ENCODE measurements around the gene NKAIN2. TPM values are rescaled to one million over a fixed set of nuclear protein-coding genes. Genes with fewer than 3 reads are reported as not detected.

NKAIN2 gene
- polyA plus RNA-seq, 1 donor (not counting 4 experiments of a cell fraction or from before 2014, with no cell fraction given) = 0.13 TPM

DNA sequence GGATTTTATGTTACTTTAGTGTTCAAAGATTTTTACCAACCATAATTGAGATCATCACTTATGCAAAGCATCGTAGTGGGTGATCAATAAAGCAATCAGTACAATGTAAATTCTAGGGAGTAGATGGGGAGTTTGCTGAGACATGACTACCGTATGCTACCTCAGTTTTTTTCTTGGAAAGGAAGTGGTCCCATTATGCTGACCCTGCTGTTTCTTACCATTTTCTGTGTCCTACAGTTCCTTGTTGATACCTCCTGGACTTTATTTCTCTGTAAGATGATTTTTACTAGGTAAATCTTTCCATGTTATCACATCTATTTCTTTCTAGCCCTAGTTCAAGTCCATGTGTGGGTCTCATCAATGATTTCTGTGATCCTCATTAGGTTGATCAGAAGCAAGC, 19.3 kb upstream of the NKAIN2 start:
- Histone ChIP-seq H3K4me2 (ENCODE audit: control insufficient read depth, extremely low read depth, insufficient read depth, low read depth, low read length) (no peak overlapping the region), H4K20me1 (ENCODE audit: control insufficient read depth, extremely low read depth, insufficient read depth, low read length) (no peaks in the 10 kb centered on the region), H3K4me3 (ENCODE audit: control insufficient read depth in 2 of 3, extremely low read depth in 1 of 3, insufficient read depth in 2 of 3, low read depth in 1 of 3, low read length in 3 of 3) (no peak overlapping the region), H3K27me3 (ENCODE audit: control insufficient read depth, extremely low read depth, insufficient read depth, low read length) (no peaks in the 10 kb centered on the region), H3K27ac (ENCODE audit: control insufficient read depth, insufficient read depth, low read length) (no peak overlapping the region), H3K79me2 (ENCODE audit: control insufficient read depth, insufficient read depth, low read length) (no peaks in the 10 kb centered on the region), H3K4me1 (ENCODE audit: control insufficient read depth, extremely low read depth, insufficient read depth, low read length) (no peaks in the 10 kb centered on the region), H3K9me3 (ENCODE audit: control insufficient read depth, low read depth, low read length) (no peaks in the 10 kb centered on the region), H2AFZ (ENCODE audit: control insufficient read depth, low read length) (no peak overlapping the region), H3K9ac (ENCODE audit: control insufficient read depth, extremely low read depth, insufficient read depth, low read length) (no peak overlapping the region), H3K36me3 (ENCODE audit: control insufficient read depth in 2 of 2, extremely low read depth in 1 of 2, insufficient read depth in 2 of 2, low read length in 2 of 2) (no peaks in the 10 kb centered on the region), H3K9me1 (ENCODE audit: control insufficient read depth, extremely low read depth, insufficient read depth, low read length) (no peaks in the 10 kb centered on the region)
- no peak for DNase-seq (ENCODE audit: low read depth, low spot score)
- no peak for FAIRE-seq
- dilution Hi-C loops (cut with MboI; ENCODE audit: extremely low pct_ligation_motif_present, low sequenced_read_pairs) = loop anchor here (25.0 kb wide), 1 partner anchor 178 kb away; no protein-coding TSS in a partner anchor
- TF ChIP-seq EZH2 (IDR thresholded peaks at IDR 0.05; ENCODE audit: low read length) (no peak), CTCF (optimal IDR thresholded peaks at IDR 0.05 in 1 of 3, IDR thresholded peaks at IDR 0.05 in 1 of 3, conservative IDR thresholded peaks at IDR 0.05 in 1 of 3; ENCODE audit: extremely low read depth in 1 of 3, insufficient read depth in 2 of 3, low read length in 3 of 3) (no peak)

GRCh38 chr6:123785039-123785438, 18.6 kb upstream of the NKAIN2 start:
- FAIRE-seq (no peak), DNase-seq (ENCODE audit: low read depth, low spot score) (no peak)
- Histone ChIP-seq H3K4me2 (ENCODE audit: control insufficient read depth, extremely low read depth, insufficient read depth, low read depth, low read length) (no peak overlapping the region), H3K79me2 (ENCODE audit: control insufficient read depth, insufficient read depth, low read length) (no peaks in the 10 kb centered on the region), H4K20me1 (ENCODE audit: control insufficient read depth, extremely low read depth, insufficient read depth, low read length) (no peaks in the 10 kb centered on the region), H3K27ac (ENCODE audit: control insufficient read depth, insufficient read depth, low read length) (no peak overlapping the region), H3K36me3 (ENCODE audit: control insufficient read depth in 2 of 2, extremely low read depth in 1 of 2, insufficient read depth in 2 of 2, low read length in 2 of 2) (no peaks in the 10 kb centered on the region), H3K4me3 (ENCODE audit: control insufficient read depth in 2 of 3, extremely low read depth in 1 of 3, insufficient read depth in 2 of 3, low read depth in 1 of 3, low read length in 3 of 3) (no peak overlapping the region), H3K9me3 (ENCODE audit: control insufficient read depth, low read depth, low read length) (no peaks in the 10 kb centered on the region), H2AFZ (ENCODE audit: control insufficient read depth, low read length) (no peak overlapping the region), H3K9me1 (ENCODE audit: control insufficient read depth, extremely low read depth, insufficient read depth, low read length) (no peaks in the 10 kb centered on the region), H3K4me1 (ENCODE audit: control insufficient read depth, extremely low read depth, insufficient read depth, low read length) (no peaks in the 10 kb centered on the region), H3K9ac (ENCODE audit: control insufficient read depth, extremely low read depth, insufficient read depth, low read length) (no peak overlapping the region), H3K27me3 (ENCODE audit: control insufficient read depth, extremely low read depth, insufficient read depth, low read length) (no peaks in the 10 kb centered on the region)
- dilution Hi-C loops (cut with MboI; ENCODE audit: extremely low pct_ligation_motif_present, low sequenced_read_pairs) = loop anchor here (25.0 kb wide), 1 partner anchor 177 kb away; no protein-coding TSS in a partner anchor
- TF ChIP-seq CTCF (optimal IDR thresholded peaks at IDR 0.05 in 1 of 3, IDR thresholded peaks at IDR 0.05 in 1 of 3, conservative IDR thresholded peaks at IDR 0.05 in 1 of 3; ENCODE audit: extremely low read depth in 1 of 3, insufficient read depth in 2 of 3, low read length in 3 of 3) = no peak
- no peak for TF ChIP-seq EZH2 (IDR thresholded peaks at IDR 0.05; ENCODE audit: low read length)
